AG20443 (cell line): ENCODE measurements around the gene NIPAL3.
"Not testable (repeated sequence)": the region's sequence is repeated elsewhere in the genome, so short reads cannot be mapped to it uniquely, and the experiment has no call there.

Experiments used
- DNase-seq: peaks from one replicate; pipeline ENCODE4 v3.0.0; 2012; ENCODE audit warnings: low spot score, mixed read lengths

Gene NIPAL3

DNA sequence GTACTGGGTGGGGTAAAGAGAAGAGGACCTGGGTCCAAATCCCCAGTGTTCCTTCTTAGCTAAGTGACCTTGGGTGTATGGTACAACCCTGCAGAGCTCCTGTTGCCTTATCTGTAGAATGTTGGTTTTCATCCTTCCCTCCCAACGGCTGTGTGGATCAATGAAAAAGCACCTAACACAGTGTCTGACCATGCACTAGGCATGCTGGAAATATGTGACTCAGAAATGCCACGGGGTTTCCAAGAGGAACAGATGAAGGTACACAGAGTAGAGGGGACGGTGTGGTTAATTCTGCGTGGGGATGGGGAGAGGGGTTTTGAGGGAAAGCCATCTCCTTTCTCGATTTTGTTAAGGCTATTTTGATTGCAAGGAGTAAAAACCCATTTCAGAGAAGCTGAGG is 8.6 kb downstream of the NIPAL3 start:
- DNase-seq, result no peak

DNA sequence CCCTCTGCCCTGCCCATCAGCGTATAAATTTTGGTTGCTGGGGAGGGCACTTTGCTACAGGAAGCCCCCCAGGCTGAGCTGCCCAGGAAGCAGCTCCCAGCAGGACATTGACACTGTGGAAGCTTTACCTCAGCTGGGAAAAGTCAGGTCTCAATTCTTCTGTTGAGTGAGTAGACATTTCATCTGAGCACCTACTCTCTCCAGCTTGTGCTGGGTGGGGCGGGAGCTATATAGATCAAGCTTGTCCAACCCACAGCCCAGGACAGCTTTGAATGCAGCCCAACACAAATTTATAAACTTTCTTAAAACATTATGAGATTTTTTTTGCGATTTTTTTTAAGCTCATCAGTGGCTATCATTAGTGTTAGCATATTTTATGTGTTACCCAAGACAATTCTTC is 9.4 kb downstream of the NIPAL3 start:
- no peak for DNase-seq

DNA sequence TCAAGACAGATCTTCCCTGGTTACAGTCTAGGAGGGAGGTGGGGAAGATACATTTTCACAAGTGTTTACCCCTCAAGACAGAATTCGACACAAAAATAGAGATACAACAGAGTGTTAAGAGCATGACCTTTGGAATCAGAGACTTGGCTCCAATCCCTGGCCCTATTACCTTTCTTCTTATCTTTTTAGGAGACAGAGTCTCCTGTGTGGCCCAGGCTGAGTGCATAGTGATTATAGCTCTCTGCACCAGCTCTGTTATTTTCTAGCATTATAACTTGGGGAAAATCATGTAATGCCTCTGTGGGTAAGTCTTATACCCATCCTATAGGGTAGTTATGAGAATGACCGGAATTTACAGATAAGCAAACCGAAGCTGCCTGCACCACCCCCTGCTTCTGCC is 9.8 kb downstream of the NIPAL3 start:
- DNase-seq, result no peak

DNA sequence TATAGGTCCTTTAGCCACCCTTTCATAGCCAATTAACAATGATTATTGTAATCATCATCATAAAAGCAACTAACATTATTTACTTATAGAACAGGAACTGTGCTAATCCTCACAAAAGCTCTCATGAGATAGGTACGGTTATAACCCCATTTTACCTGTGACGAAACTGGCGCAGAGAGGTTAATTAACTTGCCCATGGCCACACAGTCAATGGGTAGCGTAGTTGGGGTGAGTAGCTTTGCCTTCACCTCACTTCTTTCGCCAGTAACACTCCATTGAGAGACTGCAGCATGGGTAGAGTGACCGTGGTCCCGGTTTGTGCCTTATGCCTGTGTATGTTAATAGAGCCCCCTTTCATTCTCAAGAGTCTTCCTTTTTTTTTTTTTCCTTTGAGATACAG is 10.3 kb downstream of the NIPAL3 start:
- DNase-seq, result no peak

DNA sequence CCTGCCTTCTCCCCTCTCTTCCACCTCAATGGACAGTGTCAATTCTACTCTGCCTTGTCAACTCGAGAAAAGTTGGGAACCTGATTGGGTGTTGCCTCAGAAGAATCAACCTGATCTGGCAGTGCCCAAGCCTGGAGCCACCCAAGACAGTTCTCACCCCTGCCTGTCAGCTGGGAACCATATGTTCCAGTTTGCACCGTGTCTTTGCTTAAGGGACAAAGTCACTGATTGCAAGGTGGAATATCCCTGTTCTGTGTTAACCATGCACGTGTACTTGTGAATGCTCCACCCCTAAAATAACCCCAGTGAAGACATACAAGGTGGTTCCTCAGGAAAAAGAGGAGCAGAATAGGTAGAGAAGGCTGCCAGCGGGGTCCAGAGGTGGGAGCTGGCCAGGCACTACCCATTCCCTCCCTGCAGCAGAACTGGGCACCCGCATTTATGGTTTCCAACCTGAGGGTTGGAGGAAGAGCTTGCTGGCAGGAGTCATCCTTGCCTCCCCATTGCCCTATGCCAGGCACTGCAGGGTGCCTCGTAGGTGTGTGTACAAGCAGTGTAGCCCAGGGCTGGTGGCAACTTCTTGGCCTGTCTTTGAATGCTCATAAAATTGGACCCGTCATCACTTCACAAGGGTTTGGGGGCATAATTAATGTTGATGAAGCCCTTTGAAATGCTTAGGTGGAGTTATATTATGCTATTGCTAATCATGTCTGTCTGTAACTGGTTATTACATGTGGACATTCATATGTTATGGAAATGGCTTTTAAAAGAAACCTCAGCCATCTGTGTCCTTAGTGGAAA is 11.3 kb downstream of the NIPAL3 start:
- DNase-seq, result no peak

DNA sequence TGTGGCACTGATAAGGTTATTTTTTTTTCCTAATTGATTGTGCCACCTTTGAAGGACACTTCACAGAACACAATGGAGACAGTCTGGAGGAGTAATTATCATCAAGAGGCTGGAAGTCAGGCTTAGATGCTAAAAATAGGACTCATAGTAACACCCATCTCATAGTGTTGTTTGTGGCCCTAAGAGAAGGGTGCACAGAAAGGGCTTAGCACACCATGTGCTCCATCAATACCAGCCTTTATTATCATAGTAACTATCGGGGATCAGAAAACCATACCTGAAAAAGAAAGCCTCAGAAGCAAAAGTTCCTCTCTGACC is 11.9 kb downstream of the NIPAL3 start:
- DNase-seq, result no peak

DNA sequence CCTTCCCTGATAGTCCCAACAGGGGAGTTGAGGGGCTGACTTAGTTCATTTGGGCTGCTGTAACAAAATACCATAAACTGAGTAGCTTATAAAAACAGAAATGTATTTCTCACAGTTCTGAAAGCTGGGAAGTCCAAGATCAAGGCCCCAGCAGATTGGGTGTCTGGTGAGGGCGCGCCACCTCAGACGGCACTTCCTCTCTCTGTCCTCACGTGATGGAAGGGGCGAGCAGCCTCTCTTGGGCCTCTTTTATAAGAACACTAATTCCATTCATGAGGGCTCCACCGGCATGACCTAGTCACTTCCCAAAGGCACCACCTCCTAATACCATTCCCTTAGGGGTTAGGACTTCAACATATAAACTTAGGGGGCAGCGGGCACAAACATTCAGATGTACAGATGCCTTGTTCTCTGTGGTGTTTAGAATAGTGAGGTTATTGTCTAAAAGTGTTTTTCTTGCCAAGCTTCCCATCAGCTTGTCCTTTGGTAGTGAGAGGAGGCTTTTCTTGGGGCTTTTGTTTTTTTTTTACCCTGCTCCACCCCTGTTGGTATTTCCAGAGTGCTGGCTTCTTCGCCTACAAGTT is 20.3 kb downstream of the NIPAL3 start:
- DNase-seq, result no peak

DNA sequence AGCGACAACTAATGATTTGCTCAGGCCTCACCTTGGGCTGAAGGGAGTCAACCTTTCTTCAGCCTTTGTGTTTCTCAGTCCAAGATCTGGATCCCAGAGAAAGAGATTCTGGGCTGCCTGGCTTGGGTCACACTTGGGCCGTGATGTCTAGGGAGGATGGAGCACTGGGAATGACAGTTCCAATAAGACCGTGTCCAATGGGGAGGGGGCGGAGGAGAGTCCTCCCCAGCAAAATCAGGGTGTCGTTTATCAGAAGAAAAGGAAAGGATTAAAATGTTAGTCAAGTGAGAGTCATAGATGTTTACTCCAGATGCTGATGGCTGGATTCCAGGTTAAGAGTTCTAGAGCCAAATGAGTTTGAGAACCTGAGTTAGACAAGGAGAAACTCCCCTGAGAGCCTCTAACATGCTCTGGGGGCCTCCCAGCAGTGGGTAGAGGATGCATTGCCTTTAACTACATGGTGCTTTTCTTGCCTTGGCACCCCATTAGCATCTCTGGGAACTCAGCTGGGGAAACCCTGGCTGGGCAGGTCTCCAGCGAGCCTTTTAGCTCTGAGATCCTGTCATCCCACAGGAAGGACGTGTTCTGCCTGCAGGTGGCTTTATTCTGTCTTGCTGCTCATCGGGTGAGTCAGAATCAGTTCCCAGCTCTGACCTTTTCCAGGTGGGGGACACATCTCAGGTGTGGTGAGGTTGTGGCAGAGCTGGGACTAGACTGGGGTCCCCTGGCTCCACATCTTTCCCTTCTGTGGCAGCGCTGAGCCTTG is 22.2 kb downstream of the NIPAL3 start:
- peak; percentile 45 for DNase-seq

DNA sequence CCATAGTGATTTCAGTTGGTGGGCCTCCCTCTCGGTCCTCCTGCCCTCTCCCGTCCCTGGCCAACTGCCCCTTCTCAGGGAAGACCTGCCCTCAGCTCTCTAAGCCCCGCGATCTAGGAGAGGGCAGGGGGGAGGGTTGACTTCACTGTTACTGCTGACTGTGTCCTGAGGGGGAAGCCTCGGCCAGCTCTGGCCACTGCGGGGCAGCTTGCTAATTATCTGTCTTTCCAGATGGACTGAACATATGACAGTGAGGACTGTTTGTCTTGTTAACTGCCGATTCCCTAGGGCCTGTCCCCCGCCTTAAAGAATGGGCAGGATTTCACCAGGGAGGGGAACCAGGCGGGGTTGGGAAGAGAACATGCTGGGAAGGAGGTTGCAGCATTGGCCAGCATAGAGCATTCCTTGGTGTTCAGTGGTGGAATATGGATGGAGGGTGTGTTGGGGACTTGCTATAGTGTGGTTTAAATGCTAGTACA is 22.9 kb downstream of the NIPAL3 start:
- peak; percentile 62 for DNase-seq

DNA sequence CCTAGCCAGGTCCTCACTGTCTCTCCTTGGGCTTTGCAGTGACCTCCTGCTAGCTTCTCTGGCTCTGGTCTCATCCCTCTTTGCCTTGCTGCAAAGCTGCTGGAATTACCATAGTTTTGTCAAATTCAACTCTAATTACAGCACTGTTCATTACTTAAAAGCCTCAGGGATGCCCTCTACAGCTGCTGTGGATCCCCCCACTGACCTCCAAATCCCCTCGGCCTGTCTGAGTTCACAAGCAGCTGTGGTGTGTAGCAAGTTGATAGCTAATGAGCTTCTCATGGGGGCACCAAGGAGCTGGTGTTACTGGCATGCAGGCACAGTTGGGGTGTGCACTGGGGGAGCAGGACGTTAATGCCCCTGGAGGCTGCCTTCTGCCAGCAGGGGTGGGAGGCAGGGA is 24.8 kb downstream of the NIPAL3 start:
- DNase-seq, result no peak

DNA sequence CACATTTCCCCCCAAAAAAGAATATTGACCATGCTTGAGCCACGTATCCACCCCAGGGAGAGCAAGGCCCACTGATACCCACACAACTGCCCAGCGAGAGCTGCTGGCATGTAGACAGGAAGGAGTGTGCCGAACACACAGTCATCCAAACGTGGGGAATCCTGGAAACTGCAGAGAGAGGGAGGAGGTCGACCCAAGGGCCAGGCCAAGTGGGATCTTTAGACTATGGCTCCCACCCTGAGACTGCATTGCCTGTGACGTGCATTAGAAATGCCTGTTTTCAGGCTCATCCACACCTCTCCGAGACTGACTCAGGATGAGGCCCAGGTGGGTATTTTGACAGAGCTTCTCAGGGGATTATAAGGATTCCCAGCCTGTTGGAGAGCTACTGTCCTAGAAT is 25.9 kb downstream of the NIPAL3 start:
- DNase-seq, result no peak

DNA sequence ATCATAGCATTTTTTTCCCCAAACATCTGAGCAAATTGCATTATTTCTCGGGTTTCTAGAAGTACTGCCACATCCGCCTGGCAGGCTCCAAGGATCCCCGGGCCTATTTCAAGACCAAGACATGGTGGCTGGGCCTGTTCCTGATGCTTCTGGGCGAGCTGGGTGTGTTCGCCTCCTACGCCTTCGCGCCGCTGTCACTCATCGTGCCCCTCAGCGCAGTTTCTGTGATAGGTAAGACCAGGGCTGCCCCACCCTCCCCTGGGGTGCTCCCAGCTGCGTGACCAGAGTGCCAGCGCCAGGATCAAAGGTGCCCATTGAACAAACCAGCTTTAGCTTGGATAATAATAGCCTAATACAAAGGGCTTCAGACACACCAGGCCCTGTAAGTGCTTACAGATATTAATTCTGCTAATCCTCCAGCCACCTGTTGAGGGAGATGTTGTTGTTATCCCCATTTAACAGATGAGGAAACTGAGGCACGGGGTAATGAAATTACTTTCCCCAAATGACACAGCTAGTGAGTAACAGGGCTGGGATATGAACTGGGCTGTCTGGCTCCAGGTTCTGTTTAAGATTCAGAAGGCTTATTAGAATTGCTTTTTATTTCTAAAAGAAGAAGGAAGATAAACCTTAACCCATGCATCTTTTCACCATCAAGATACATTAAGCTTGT is 26.5 kb downstream of the NIPAL3 start:
- DNase-seq, result no peak

DNA sequence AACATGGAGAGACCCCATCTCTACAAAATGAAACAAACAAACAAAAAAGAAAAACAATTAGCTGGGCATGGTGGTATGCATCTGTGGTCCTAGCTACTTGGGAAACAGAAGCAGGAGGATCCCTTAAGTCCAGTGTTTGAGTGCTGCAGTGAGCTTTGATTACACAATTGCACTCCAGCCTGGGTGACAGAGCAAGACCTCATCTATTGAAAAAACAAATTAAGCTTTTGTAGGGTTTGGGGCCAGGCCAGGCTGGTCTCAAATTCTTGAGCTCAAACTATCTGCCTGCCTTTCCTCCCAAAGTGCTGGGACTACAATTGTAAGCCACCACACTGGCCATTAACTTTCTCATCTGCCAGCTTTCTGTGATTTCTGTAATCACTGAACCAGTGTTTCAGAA is 27.2 kb downstream of the NIPAL3 start:
- no peak for DNase-seq

DNA sequence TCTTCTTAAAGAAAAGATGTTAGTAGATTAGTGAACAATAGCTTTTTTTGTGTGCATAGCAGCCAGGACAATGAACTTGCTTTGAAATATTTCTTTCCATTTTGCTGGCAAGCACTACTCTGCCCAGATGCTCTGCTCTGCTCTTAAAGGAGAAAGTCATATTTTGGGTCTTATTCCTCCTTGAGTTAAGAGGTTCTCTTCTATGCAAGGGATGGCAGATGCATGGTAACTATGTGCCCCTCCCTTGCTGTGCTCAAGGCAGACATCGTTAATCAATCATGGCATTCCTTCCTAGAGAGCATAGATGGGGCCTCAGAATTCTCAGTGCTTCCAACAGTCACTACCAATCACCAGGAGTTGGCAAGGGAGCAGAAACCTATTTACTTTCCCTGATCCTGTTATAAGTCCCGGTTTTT is 27.6 kb downstream of the NIPAL3 start:
- DNase-seq, result peak; percentile 40

DNA sequence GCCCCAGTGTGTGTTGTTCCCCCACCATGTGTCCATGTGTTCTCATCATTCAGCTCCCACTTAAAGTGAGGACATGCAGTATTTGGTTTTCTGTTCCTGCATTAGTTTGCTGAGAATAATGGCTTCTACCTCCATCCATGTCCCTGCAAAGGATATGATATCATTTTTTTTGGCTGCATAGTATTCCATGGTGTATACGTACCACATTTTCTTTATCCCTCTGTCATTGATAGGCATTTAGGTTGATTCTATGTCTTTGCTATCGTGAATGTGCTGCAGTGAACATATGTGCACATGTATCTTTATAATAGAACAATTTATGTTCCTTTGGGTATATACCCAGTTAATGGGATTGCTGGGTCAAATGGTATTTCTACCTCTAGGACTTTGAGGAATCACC is 30.8 kb downstream of the NIPAL3 start:
- DNase-seq, result not testable (repeated sequence)

DNA sequence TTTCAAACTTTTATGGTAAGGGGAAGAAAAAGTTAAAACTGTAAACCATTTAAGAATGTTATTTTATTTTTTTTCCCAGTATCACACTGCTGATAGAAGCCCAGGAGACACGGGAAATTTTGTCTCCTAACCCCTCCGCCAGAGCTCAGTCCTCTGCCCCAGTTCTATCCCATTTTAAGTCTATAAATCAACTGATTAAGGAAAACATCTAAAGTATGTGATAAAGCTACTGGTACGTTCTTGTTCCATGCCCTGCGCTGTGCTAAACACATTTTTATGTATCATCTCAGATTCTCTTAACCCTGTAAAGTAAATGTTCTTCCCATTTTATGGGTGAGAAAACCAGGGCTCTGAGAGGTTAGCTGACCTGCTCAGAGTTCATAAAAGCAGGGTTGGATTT is 34.7 kb downstream of the NIPAL3 start:
- no peak for DNase-seq

DNA sequence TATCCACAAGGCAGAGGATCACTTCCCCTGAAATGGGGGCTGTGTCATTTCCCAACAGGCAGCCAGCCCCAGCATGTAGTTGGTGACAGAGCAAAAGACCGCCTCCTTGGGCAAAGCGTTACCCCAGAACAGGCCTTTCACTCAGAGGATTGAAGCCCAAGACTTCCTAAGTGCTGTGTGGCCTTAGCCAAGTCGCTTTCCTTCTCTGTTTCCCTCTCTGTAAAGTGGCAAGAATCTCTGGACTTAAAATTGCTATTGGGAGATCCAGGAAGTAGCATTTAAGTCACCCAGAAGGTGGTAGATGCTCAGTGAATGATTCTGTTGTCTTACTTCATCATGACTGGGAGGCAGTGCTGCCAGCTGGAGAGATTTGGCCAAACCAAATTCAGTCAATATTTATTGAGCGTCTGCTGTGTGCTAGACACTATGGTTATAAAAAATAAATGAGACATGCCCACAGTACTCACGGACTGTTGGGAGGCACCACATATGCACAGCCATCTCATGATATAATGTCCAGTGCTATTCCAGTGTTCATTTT is 35.3 kb downstream of the NIPAL3 start:
- DNase-seq, result no peak

DNA sequence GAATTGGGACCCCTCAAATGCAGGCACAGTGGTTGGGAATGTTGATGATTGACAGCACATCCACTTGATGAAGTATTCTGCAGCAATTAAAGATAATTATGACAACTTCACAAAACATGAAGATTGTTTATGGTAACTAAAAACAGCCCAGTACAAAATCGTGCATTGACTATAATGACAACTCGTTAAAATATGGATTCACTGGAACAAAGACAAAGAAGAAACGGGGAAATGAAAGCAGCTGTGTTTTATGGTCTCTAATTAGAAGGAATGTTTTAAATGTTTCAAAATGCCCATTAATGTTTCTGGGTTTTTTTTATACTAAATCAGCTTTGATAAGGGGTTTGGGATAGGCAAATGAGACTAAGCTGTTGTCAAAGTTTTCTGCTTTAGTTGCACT is 36.1 kb downstream of the NIPAL3 start:
- DNase-seq, result no peak

DNA sequence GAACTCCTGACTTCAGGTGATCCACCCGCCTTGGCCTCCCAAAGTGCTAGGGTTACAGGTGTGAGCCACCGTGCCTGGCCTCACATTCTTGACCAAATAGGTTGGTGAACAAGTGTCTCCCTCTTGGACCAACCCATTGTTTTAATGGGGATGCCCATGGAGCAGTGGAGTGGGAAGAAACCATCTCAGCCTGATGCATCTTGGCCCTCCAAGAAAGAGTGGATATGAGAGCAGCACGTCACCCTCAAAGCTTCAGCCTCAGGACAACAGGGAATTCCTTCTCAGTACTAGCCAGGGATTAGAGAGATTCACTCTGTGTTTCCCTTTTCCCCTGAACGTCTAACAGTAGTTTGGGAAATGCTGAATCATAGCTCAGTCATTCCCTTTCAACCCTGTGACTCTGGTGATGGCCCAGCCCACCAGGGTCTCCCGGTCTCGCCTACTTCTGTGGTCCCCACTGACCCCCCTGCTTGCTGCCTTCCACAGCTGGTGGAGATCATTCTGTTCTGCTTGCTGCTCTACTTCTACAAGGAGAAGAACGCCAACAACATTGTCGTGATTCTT is 37.4 kb downstream of the NIPAL3 start:
- DNase-seq, result no peak

DNA sequence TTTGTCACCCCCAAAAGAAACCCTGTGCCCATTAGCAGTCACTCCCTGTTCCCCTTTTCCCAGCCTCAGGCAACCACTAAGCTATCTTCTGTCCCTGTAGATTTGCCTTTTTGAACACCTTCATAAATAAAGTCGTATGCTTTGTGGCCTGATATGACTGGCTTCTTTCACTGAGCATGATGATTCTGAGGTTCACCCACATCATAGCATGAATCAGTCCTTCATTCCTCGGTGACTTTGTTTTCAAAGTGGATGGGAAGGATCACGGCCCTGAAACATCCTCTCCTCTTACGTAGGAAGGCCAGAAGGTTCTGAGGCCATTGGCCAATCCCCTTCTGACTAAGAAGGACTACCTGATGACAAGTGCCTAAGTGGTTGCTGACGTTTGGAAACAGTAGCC is 39.1 kb downstream of the NIPAL3 start:
- no peak for DNase-seq

DNA sequence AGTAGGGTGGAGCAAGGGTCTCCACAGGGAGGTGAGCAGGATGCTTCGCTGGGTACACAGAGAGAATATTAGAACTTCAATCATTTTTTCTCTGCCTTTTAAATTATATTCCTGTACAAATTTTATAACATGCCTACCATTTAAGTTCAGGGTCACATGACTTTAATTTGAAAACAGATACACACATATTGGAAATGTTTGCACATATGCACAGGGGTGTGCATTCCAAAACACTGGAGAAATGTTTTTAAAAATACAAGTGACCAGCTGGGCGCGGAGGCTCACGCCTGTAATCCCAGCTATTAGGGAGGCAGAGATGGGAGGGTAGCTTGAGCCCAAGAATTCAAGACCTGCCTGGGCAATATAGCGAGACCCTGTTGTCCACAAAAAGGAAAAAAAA is 39.7 kb downstream of the NIPAL3 start:
- DNase-seq, result no peak

DNA sequence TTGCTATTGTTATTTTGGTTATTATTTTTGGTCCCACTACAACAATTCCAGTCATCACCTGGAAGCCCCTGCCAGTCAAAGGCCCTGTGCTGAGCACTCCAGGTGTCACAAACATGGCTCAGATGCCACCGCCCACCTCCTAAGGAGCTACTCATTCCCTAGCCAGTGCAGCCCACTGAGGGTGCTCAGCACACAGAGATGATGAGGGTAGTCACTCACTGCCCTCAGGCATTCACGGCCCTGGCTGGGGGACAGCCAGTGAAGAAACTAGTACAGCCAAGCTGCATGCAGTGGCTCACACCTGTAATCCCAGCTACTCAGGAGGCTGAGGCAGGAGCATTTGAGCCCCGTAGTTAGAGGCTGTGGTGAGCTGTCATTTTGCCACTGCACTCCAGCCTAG is 42.3 kb downstream of the NIPAL3 start:
- no peak for DNase-seq
